ENCODE data around the gene FAM170B. TPM values are rescaled to one million over a fixed set of nuclear protein-coding genes. Genes with fewer than 3 reads are reported as not detected.

The FAM170B gene
- total RNA-seq, 2 experiments from 2014 or later: not detected

DNA sequence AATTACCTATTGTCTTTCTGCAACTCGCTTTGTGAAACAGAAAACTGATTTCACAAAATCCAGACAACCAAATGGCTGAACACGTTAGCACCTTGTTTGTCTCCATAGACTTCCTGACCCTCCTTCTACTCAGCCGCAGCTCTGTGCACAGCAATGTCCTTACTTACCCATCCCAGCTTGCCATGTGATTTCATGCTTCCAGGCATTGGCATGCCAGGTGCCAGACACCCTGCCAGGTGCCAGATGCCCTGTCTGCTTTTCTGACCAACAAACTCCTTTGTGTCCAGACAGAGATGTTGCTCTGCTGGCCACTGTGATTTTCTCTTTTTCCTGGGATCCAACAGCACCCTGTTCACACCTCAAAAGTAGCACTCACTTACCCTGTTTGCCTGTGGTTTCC, 16.1 kb upstream of the FAM170B start:
- DNase-seq: no peak
- Mint-ChIP-seq H3K9me3 (peaks cover 6% of the 10 kb centered on the region), H3K4me1 (no peaks in the 10 kb centered on the region), H3K4me3 (no peak overlapping the region), H3K27me3 (no peaks in the 10 kb centered on the region), H3K36me3 (no peaks in the 10 kb centered on the region), H3K27ac (no peak overlapping the region)

DNA sequence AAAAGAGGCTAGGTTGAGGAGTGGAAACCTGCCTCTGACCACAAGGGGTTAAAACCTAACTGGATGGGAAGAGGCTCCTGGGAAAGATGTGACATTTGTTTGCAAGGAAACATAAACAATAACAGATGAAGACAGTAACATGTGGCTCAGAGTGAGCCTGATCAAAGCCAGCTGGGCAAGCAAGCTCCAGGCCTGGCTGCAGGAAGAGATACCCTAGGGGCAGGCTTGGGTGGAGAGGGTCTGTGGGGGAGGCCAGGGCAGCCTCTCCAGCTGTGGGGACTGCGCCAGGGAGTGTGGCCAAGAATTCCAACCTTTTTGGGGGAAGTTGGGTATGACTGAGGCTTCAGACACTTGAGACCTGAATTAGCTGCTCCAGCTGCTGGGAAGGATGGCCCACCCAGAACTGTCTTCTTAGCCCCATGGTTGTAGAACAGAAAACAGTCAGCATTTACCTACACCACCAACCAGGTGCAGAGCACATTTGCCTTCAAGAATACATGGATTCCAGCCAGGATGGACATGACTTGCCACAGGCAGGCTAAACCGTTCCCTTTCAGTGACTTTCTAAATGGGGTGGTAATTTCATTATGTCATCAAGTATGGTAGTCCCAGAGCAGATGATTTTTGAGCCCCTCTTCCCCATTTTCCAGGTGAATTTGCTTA, 10.4 kb upstream of the FAM170B start:
- Mint-ChIP-seq H3K27ac (no peak overlapping the region), H3K4me3 (no peak overlapping the region), H3K9me3 (peaks cover 6% of the 10 kb centered on the region), H3K27me3 (no peaks in the 10 kb centered on the region), H3K36me3 (no peaks in the 10 kb centered on the region), H3K4me1 (no peaks in the 10 kb centered on the region)
- DNase-seq: no peak

DNA sequence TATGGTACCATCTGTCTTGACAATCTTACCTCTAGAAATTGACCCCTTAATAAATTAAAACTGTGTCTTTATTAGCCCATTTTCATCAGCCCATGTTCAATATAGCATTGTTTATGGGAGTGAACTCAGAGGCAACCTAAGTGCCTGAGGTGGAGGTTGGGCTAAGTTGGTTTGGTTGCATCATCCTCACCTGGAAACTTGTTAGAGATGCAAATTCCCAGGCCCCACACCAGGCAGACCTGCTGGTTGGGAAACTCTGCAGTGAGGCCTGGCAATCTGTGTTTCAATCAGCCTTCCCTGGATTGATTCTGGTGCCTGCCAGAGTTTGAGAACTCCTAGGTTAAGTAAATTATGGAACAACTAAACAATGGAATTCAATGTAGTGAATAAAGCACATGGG, 9.4 kb upstream of the FAM170B start:
- H3K9me3 Mint-ChIP-seq: peaks cover 2% of the 10 kb centered on the region

DNA sequence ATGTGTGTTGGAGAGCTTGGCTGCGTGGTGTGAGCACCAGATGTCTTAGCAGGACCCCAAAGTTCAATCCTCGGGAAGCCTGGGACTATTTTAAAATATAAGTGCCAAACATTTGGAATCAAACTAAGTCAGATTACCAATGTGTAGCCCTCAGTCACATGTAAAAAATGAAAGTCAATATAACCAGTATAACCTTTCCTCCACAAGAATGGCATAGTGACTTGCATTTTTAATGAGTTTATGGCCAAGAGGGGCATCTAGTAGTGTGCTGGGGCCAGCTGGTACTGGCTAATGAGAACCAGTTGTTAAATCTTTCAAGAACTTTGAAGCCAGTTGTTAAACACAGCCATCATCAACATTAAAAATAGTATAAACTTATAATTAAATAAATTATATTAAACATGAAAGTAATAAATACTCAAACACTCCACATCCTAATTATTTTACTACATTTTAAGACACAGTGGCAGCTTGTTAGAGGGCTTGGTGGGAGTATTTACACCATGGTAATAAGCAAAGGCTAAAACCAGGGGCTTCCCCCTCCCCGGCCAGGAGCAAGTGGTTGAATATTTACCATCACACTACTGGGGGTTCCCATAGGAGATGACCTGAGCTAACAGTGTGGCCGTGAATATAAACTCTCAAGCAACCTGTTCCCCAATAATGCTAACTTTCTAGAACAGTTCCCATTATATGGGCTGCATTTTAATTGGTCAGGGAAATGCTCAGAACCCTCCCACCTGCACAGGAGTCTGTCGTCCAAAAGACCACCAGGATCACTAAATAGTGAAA, 7.9 kb upstream of the FAM170B start:
- DNase-seq: no peak
- Mint-ChIP-seq H3K27me3 (no peaks in the 10 kb centered on the region), H3K27ac (no peak overlapping the region), H3K4me3 (no peak overlapping the region), H3K36me3 (no peaks in the 10 kb centered on the region), H3K9me3 (no peaks in the 10 kb centered on the region), H3K4me1 (no peaks in the 10 kb centered on the region)

More for the DNA sequence above, 9.4 kb upstream of the FAM170B start:
- no peaks in the 10 kb centered on the region for H3K36me3 Mint-ChIP-seq
- DNase-seq: no peak
- no peaks in the 10 kb centered on the region for H3K27me3 Mint-ChIP-seq
- no peaks in the 10 kb centered on the region for H3K4me1 Mint-ChIP-seq
- H3K27ac Mint-ChIP-seq: no peak overlapping the region
- no peak overlapping the region for H3K4me3 Mint-ChIP-seq

DNA sequence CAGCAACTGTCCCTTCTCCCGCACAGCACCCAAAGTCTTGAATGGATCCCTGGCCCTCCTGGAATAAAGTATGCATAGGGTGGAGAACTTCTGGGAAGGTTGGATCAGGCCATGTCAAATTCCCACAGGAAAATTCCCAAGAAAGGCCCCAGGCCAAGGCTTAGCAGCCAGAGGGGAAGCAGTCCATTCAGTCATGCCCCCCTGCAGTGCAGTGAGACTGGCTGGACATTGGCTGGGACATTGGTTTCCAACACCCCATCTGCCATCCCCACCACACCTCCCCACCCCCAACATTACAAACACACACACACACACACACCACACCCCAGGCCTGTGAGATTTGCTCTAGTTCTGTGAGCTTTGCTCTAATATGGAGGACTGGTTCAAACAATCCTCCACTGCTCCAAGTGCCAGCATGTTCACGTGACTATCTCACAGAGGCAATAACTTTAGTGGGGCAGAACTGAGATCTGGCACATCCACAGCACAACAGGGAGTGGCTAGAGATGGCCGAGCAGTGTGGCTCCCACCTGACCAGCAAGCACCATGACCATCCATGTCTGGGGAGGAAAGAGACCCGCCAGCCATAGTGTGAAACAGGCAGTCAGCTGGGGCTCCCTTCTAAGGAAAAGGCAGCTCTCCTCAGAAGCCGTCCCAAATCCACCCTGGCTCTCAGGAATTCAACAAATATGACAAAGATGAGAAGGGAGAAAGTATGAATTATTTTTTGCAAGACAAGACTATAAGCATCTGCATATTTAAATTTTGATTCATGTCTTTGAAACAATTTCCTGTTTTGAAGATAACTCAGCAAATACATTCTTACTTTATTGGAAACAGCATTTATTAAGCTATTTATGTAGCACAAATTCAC, 6.7 kb upstream of the FAM170B start:
- Mint-ChIP-seq H3K9me3 (peaks cover 2% of the 10 kb centered on the region), H3K4me1 (no peaks in the 10 kb centered on the region), H3K27me3 (peaks cover 5% of the 10 kb centered on the region), H3K27ac (no peak overlapping the region), H3K36me3 (no peaks in the 10 kb centered on the region), H3K4me3 (no peak overlapping the region)
- DNase-seq: no peak

DNA sequence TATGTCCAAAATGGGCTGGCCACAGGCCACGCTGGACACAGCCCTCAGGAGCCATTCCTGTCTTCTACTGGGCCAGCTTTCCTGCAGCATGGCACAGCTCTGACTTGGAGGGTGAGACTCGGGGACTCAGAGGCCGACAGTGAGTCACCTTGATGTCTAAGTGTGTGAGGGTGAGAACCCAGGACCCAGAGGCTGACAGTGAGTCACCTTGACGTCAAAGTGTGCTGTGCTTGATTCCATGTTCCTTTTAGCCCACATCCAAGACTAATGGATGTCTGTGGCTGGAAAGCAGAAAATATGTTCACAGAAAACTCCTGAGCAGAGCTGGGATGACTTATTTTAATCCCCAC, 6.0 kb upstream of the FAM170B start:
- H3K27ac Mint-ChIP-seq: no peak overlapping the region
- H3K9me3 Mint-ChIP-seq: peaks cover 2% of the 10 kb centered on the region
- H3K36me3 Mint-ChIP-seq: no peaks in the 10 kb centered on the region
- H3K27me3 Mint-ChIP-seq: peaks cover 9% of the 10 kb centered on the region
- no peaks in the 10 kb centered on the region for H3K4me1 Mint-ChIP-seq
- no peak for DNase-seq
- H3K4me3 Mint-ChIP-seq: no peak overlapping the region

DNA sequence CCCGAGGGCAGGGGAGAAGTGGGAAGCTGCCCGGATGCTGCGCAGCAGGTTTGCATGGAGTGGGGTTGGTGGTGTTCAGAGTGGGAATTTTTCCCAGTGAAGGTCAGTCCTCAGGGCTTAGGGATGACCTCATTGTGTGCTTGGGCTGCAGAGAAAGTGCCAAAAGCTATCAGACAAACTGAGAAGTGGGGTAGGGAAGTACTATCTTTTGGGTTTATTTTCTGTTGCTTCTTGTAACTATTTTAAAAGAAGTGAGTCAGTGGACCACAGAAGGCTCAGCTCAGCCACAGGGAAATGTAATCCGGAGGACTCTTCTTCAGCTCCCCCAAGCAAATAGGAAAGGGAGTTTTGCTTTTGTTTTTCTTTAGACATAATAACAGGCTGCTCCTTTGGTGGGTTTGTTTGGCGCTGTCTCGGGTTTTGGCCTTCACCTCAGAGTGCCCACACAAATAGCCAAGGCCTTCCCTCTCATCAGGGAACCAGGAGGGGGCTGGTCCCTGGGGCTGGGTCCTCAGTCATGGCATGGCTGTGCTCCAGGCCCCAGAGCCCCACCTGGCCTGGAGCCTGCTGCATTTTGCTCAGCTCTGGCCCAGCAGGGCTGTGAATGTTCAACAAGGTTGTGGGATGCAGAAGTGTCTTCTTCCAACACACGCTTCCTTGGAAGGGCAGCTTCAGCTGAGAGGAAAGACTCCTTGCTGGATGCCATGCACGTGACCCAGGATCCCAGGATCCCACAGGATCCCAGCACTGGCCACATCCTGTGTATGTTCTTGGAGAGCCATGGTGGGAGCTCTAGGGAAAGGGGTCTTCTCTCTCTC, 5.4 kb upstream of the FAM170B start:
- DNase-seq: no peak
- H3K4me3 Mint-ChIP-seq: no peak overlapping the region
- no peaks in the 10 kb centered on the region for H3K4me1 Mint-ChIP-seq
- H3K27me3 Mint-ChIP-seq: peaks cover 9% of the 10 kb centered on the region
- H3K9me3 Mint-ChIP-seq: peaks cover 2% of the 10 kb centered on the region
- H3K36me3 Mint-ChIP-seq: no peaks in the 10 kb centered on the region
- no peak overlapping the region for H3K27ac Mint-ChIP-seq

DNA sequence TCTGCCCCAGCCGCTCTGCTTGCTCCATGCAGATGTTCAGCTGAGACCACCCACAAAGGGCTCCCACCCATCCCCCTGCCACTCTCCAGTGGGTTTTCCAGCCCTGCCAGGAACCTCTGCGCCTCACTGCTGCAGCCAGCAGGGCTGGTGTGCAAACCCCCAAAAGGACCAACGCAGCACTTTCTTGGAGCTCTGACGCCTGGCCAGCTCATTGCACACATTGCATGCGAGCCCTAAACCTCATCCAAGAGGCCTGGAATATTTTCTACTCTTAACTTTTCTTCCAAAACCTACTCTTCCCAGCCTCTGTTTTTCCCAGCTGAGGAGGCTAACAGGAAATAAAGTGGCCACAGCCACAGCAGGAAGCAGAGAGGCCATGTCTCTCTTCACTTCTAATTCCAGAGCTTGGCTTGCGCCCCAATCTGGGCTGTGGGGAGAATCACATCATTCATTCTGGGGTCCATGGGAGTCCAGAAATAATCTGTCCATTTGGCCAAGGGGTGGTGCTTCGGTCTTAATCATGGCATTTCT, 4.6 kb upstream of the FAM170B start:
- H3K27ac Mint-ChIP-seq: no peak overlapping the region
- H3K36me3 Mint-ChIP-seq: no peaks in the 10 kb centered on the region
- no peak for DNase-seq
- no peak overlapping the region for H3K4me3 Mint-ChIP-seq
- peaks cover 2% of the 10 kb centered on the region for H3K9me3 Mint-ChIP-seq
- no peaks in the 10 kb centered on the region for H3K4me1 Mint-ChIP-seq
- peaks cover 14% of the 10 kb centered on the region for H3K27me3 Mint-ChIP-seq

DNA sequence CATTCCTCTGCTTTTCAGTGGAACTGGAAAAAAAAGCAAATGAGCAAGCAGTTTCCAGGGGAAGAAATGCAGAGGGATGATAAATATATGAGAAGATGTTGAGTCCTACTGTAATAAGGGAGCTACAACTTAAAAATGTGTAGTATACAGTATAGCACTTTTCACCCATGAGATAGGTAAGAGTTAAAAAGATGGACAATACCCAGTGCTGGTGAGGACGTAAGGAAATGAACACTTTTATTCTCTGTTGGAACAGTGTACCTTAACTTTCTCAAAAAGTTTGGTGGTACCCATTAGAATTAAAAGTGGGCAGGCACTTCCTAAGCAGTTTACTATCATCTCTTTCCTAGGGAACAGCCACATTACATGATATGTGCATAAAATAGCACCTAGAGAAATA, 2.7 kb upstream of the FAM170B start:
- H3K9me3 Mint-ChIP-seq: peaks cover 2% of the 10 kb centered on the region

DNA sequence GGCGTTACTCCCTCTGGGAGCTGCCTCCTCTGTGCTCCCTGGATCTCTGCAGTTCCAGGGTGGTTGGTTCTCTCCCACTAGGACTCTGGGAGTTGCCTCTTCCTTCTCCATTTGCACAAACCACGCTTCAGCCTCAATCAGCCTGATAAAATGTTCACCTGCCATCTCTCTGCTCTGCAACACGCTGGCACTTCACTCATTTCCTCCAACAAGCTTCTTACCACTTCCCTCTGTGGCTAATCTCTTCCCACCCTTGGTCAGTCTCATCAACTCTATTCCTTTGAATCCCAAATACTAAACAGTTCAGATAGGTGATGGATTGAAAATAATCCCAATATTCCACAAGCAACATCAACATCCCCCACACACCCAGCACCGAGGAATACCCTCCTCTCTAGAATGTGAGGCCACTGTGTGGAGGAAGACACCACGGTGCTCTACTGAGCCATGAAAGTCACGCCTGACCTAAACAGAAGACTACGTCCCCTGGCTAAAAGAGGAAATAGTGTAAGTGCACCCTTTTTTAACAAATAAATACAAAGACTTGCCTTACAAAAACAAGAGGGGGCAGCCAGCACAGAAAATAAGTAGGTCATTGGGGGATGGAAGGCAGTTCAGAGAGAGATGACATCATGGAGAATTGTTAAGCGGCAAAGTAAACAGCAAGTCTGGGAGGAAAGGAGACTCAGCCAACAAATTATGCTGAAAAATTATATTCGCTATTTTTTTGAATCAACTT, 1.9 kb upstream of the FAM170B start:
- no peak overlapping the region for H3K4me3 Mint-ChIP-seq
- H3K9me3 Mint-ChIP-seq: peaks cover 2% of the 10 kb centered on the region
- H3K4me1 Mint-ChIP-seq: no peaks in the 10 kb centered on the region
- H3K27me3 Mint-ChIP-seq: peaks cover 14% of the 10 kb centered on the region
- no peak for DNase-seq
- no peaks in the 10 kb centered on the region for H3K36me3 Mint-ChIP-seq
- no peak overlapping the region for H3K27ac Mint-ChIP-seq

More for the DNA sequence above, 2.7 kb upstream of the FAM170B start:
- Mint-ChIP-seq H3K4me3 (no peak overlapping the region), H3K36me3 (no peaks in the 10 kb centered on the region), H3K27me3 (peaks cover 14% of the 10 kb centered on the region), H3K4me1 (no peaks in the 10 kb centered on the region), H3K27ac (no peak overlapping the region)
- no peak for DNase-seq

DNA sequence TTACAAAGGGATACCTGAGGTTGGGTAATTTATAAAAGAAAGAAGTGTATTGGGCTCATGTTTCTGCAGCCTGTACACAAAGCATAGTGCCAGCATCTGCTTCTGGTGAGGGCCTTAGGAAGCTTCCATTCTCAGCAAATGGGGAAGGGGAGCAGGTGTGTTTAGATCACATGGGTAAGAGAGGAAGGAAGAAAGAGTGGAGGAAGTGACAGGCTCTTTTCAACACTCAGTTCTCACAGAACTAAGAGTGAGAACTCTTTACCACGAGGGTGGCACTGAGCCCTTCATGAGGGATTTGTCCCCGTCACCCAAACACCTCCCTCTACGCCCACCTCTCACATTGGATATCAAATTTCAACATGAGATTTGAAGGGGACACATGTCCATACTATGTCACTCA, 506 bp upstream of the FAM170B start:
- H3K36me3 Mint-ChIP-seq: no peaks in the 10 kb centered on the region
- no peak overlapping the region for H3K4me3 Mint-ChIP-seq
- no peaks in the 10 kb centered on the region for H3K4me1 Mint-ChIP-seq

DNA sequence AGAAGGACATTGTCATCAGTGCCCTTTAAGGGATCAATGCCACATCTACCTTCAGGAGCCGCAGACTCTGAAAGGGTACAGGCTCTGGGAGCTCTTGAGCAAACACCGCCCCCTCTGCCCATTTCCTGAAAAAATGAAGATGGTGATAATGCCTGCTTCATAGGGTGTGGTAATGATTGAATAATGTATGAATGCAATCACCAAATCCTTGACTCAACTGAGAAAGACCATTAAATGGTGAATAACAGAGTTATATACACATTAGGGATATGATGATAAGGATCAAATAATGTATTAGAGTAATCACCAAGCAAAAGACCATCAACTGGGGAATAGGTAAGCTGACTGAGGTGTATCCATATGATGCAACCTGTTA, 1.5 kb downstream of the FAM170B start:
- peaks cover 2% of the 10 kb centered on the region for H3K9me3 Mint-ChIP-seq
- no peak overlapping the region for H3K27ac Mint-ChIP-seq
- no peak for DNase-seq
- no peaks in the 10 kb centered on the region for H3K4me1 Mint-ChIP-seq
- H3K36me3 Mint-ChIP-seq: no peaks in the 10 kb centered on the region
- H3K4me3 Mint-ChIP-seq: no peak overlapping the region
- H3K27me3 Mint-ChIP-seq: peaks cover 26% of the 10 kb centered on the region

More for the DNA sequence above, 506 bp upstream of the FAM170B start:
- Mint-ChIP-seq H3K27me3 (peaks cover 15% of the 10 kb centered on the region), H3K27ac (no peak overlapping the region), H3K9me3 (peaks cover 2% of the 10 kb centered on the region)
- DNase-seq: no peak

DNA sequence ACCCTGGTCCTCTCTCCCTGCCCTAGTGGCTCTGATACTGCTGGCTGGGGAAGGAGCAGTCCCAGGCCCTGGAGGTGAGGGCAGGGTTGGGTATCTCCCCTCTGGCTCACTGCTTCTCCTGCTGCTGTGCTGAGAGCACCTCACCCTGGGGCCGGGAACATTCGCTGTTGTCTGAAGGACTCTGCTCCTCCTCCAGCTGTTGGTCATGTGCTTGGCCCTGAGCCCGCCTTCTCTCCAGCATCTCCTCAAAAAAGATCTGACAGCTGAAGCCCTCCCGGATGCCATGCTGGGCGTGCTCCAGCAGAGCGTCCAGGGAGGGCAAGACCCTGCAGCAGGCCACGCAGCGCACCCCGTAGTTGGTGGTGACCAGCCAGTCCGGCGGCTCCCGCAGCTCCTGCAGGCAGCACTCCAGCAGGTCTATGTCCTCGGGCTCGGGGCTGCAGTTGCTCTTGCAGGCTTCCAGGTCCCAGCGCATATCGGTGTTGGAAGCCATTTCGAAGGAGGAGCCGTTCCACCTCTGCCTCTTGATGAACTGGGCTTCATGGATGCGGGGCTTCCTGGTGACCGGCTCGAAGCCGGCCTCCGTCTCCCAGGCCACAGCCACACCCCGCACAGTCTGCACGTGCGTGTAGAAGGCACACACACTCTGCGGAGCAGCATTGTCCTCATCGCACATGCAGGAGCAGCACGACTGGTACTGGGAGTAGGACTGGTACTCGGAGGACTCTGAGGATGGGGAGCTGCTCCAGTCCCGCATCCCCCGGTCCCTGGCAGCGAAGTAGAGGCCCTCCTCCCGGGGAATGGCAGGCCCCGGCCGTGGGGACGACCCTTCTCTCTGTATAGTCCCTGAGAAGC, 2.1 kb downstream of the FAM170B start:
- no peaks in the 10 kb centered on the region for H3K4me1 Mint-ChIP-seq
- no peak overlapping the region for H3K4me3 Mint-ChIP-seq
- no peak overlapping the region for H3K27ac Mint-ChIP-seq

More for the DNA sequence above, 2.1 kb downstream of the FAM170B start:
- Mint-ChIP-seq H3K36me3 (no peaks in the 10 kb centered on the region), H3K27me3 (peaks cover 26% of the 10 kb centered on the region), H3K9me3 (peaks cover 2% of the 10 kb centered on the region)
- no peak for DNase-seq

Measured in activated naive CD8-positive, alpha-beta T cell treated with anti-CD3 and anti-CD28 coated beads for 36 hours (primary cell).